Astrocyte of the spinal cord (primary cell): ENCODE results near the gene TNFSF13.

ENCODE experiments used
- DNase-seq: peaks from one replicate; pipeline ENCODE4 v3.0.0; 2011; ENCODE audit warnings: low read depth, low spot score
- H3K4me3 ChIP-seq: 2 replicates; pipeline ENCODE4 v1.5.1; 2011; ENCODE audit warnings: low read depth, mild to moderate bottlenecking, low read length, moderate library complexity
- CTCF ChIP-seq: IDR thresholded peaks from 2 replicates; pipeline ENCODE4 v1.5.1; 2012; ENCODE audit warnings: low read depth, mild to moderate bottlenecking, low read length, inconsistent platforms
- in situ Hi-C: cut with HindIII; loops from 2 replicates; pipeline ENCODE4 v1.10.0; 2017; ENCODE audit warnings: low sequenced_read_pairs

Gene TNFSF13

GRCh38 chr17:7586673-7587419, 28.3 kb downstream of the TNFSF13 start:
- peak; percentile 24 for TF ChIP-seq CTCF
- no peak overlapping the region for H3K4me3 ChIP-seq
- DNase-seq, result no peak
- in situ Hi-C loops, result no loop called here

- no peak overlapping the region for H3K4me3 ChIP-seq
- peak; percentile 20 for TF ChIP-seq CTCF
- in situ Hi-C loops, result no loop called here
- peak; percentile 95 for DNase-seq
Observed at GRCh38 chr17:7587420-7588151, 29.0 kb downstream of the TNFSF13 start.

GRCh38 chr17:7588553-7589203, 30.1 kb downstream of the TNFSF13 start:
- H3K4me3 ChIP-seq, result no peak overlapping the region
- in situ Hi-C loops, result no loop called here
- no peak for TF ChIP-seq CTCF
- no peak for DNase-seq

GRCh38 chr17:7589204-7589868, 30.8 kb downstream of the TNFSF13 start:
- DNase-seq, result peak; percentile 84
- peak overlapping the region; percentile 13 for H3K4me3 ChIP-seq
- in situ Hi-C loops, result no loop called here
- peak; percentile 93 for TF ChIP-seq CTCF

GRCh38 chr17:7589891-7590691, 31.5 kb downstream of the TNFSF13 start, which contains the start of gene SOX15:
TSS of gene SOX15 (minus strand) at chr17:7590094. CDS start at chr17:7589676, 418 bp downstream.
- peak; percentile 27 for DNase-seq
- in situ Hi-C loops, result no loop called here
- peak within 1 kb of the TSS; percentile 13 for H3K4me3 ChIP-seq
- no peak for TF ChIP-seq CTCF

GRCh38 chr17:7590743-7591142, 32.2 kb downstream of the TNFSF13 start:
- DNase-seq, result peak; percentile 65
- in situ Hi-C loops, result no loop called here
- H3K4me3 ChIP-seq, result no peak overlapping the region
- TF ChIP-seq CTCF, result no peak
